ENCODE results near the gene CAMK2B.

GRCh38 chr7:44305564-44306507, 19.6 kb downstream of the CAMK2B start:
- no peak for TF ChIP-seq CTCF (IDR thresholded peaks at IDR 0.05; ENCODE audit: low read length)
- no peak for TF ChIP-seq EZH2 (optimal IDR thresholded peaks at IDR 0.05; ENCODE audit: low read depth, low read length)

Data from MM.1S (cell line).